IPS-NIHi7 (cell line): ENCODE results near the gene SIRT3.
A peak's percentile ranks its signal among the peaks of the same experiment; 100 is the strongest.
"Not testable (repeated sequence)": the region's sequence is repeated elsewhere in the genome, so short reads cannot be mapped to it uniquely, and the experiment has no call there.

Experiments
- DNase-seq: peaks from one replicate; pipeline ENCODE4 v3.0.0; 2012; ENCODE audit warnings: mixed read lengths; ENCODE audit errors: extremely low spot score

The SIRT3 gene

GRCh38 chr11:240315-240714 is 4.2 kb upstream of the SIRT3 start:
- no peak for DNase-seq

DNA sequence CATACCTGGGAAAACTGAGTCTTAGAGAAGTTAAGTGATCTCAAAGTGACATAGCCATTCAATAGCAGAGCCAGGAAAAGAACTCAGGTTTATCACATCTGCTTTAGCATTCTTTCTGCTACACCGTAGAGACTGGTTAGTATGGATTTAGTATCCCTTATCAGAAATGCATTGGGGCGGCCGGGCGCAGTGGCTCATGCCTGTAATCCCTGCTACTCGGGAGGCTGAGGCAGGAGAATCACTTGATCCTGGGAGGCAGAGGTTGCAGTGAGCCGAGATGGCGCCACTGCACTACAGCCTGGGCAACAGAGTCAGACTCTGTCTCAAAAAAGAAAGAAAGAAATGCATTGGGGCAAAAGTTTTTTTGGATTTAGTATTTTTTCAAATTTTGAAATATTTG is 2.2 kb upstream of the SIRT3 start:
- not testable (repeated sequence) for DNase-seq

GRCh38 chr11:236774-237767 is 929 bp upstream of the SIRT3 start, which contains the start of gene PSMD13:
Gene PSMD13 (plus strand): TSS chr11:236976. CDS start chr11:237050, 74 bp downstream.
- peak; percentile 94 for DNase-seq

DNA sequence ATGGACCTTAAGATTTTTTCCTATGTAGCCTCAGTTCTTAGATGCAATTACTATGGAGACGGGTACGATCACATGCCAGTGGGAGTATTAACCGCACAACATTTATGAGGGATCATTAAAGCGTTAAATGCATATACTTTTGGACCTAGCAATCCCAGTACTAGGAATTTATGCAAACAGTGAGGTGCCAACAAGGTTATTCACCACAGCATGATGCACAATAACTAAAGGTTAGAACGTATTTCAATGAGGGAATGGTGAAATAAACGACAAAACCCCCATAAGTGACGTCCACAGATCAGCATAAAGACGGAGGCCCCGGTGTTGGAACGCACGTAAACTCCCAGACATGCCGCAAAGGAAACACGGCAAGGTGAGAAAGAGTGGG is 539 bp downstream of the SIRT3 start:
- no peak for DNase-seq

DNA sequence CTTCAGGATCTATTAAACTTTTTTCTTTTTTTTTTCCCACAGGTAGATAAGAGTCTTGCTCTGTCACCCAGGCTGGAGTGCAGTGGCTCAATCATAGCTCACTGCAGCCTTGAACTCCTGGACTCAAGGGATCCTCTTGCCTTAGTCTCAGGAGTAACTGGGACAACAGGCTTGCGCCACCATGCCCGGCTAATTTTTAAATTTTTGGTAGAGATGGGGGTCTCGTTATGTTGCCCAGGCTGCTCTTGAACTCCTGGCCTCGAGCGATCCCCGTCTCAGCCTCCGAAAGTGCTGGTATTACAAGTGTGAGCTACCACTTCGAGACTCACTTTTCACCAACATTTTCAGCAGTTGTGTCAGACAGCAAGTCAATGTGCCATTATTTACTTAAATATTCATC is 962 bp downstream of the SIRT3 start:
- no peak for DNase-seq

DNA sequence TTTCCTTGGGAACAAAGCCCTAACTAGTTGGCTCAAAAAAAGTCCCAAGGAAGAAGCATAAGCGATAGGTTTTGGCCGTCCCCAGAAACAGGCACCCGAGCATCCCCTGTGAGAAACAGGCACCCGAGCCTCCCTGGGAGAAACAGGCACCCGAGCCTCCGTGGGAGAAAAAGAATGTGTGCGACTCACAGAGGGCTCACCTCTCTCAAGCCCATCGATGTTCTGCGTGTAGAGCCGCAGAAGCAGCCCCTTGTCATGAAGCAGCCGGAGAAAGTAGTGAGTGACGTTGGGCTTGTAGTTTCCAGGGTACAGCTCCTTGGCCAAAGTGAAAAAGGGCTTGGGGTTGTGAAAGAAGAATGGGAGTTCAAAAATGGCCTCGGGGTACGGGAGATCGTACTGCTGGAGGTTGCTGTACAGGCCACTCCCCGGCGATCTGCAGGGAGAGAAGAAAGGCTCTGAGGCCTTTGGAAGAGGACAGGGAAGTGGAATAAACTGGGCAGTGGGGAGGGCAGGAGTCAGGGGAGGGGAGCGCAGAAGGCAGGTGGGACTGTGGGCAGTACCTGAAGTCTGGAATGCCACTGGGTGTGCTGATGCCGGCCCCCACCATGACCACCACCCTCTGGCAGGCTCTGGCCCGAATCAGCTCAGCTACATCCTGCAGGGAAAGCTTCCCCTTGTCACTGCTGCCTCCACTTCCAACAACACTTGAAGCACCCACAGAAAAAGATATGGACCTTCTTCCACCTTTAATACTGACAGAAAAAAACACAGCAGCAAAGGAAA is 3.2 kb downstream of the SIRT3 start:
- DNase-seq = no peak

GRCh38 chr11:230431-230830 is 5.7 kb downstream of the SIRT3 start:
- DNase-seq = no peak

- DNase-seq = no peak
Measured at GRCh38 chr11:227824-228379, 8.2 kb downstream of the SIRT3 start.

GRCh38 chr11:225734-226453 is 10.2 kb downstream of the SIRT3 start:
- DNase-seq = no peak

GRCh38 chr11:224424-224823 is 11.7 kb downstream of the SIRT3 start:
- no peak for DNase-seq

DNA sequence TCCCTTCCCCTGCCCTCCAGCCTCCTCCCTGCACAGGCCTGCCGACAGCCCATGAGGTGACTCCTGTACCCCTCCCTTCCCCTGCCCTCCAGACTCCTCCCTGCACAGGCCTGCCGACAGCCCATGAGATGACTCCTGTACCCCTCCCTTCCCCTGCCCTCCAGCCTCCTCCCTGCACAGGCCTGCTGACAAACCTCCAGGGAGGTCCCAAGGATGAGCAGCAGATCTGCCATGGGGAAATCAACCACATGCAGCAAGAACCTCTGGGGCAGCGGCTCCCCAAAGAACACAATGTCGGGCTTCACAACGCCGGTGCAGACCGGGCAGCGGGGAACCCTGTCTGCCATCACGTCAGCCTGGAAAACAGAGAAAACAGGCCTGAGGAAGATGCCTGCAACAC is 12.3 kb downstream of the SIRT3 start:
- DNase-seq = no peak

- no peak for DNase-seq
Measured at GRCh38 chr11:223026-223789, 12.9 kb downstream of the SIRT3 start.

DNA sequence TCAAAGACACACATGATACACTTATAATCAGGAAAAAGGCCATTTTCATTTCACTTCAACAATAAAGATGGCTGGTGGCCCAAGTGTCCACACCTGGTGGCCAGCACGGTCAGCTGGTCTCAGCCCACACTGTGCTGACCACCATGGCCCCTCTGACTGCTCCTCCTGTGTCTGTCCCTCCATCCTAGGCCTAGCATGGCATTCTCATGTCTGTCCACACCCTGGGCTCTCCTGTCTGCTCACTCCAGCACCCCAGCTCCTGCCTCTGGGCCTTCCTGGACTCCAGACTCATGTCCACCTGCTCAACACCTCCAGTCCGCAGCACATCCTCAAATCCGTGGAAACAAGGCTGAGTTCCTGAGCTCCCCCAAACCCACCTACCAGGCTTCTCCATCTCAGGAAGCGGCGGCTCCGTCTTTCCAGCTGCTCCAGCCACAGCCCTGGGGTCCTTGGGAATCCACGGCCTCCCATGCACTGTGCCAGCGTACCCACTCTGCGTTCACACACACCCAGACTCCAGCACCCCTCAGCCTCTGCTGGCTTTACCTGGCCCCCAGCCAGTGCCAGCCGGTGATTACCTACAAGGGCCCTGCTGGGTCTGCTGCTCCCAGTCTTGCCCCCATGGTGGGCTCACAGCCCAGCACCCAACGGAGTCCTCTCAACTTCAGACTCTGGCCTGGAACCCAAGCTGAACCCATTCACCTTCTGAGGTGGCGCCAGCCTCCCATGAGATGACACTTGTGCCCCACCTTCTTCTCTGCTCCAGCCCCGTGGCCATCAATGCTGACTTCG is 13.9 kb downstream of the SIRT3 start:
- no peak for DNase-seq

DNA sequence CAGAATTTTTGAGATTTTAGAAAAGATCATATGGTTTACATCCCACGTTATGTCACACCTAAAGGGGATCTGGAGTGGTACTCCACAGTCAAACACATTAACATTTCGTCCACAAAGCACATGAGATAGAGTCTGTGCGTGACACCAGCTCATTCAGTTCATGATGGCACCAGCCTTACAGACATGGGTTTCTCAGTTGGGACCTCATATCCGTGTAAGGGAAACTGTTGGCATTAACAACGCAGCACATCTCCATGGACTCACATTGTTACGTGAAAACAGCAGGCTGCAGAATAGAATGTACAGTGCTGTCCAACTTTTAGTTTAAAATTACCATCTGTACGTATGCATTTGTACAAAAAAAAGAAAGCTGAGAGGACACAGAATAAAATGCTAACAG is 14.6 kb downstream of the SIRT3 start:
- no peak for DNase-seq

DNA sequence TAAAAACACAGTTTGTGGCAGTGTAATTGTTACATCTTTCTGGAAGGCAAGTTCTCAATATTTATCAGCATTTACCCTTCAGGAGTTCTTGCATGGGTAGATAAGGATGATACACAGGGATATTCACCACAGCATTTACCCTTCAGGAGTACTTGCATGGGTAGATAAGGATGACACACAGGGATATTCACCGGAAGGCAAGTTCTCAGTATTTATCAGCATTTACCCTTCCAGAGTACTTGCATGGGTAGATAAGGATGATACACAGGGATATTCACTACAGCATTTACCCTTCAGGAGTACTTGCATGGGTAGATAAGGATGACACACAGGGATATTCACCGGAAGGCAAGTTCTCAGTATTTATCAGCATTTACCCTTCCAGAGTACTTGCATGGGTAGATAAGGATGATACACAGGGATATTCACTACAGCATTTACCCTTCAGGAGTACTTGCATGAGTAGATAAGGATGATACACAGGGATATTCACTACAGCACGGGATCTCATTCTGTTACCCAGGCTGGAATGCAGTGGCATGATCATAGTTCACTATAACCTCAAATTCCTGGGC is 15.4 kb downstream of the SIRT3 start:
- not testable (repeated sequence) for DNase-seq

DNA sequence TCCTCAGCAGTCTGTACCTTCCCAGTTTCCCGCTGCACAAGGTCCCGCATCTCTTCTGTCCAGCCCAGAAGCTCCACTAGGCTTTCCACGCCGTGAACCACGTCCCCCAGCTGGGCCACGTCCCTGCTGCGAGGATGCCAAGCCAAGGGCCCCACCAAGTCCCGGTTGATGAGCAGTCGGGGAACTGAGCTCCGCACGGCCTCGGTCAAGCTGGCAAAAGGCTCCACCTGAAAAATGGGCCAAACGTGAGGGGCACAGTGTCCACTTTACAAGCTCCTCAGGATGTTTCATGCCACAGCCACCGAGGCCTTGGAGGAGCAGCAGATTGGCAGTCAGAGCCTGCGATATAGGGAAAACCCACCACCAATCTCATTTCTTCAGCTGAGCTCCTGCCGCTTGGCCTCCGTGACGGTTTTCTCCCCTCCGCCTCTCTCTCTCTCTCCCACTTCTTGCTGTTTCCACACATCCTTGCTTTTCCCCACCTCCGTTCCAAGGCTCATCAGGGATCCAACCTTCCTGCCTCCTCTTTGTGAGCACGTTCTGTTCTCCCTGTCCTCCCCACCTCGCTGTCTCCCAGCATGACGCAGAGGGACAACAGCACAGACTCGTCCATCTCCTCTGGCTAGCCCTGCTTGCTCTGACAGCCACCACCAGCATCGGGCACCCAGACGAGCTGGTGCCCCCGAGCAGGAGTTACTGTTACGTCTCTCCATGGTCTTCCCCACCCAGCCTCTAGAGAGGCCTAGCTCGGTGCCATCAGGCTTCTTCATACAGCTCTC is 17.1 kb downstream of the SIRT3 start:
- no peak for DNase-seq

DNA sequence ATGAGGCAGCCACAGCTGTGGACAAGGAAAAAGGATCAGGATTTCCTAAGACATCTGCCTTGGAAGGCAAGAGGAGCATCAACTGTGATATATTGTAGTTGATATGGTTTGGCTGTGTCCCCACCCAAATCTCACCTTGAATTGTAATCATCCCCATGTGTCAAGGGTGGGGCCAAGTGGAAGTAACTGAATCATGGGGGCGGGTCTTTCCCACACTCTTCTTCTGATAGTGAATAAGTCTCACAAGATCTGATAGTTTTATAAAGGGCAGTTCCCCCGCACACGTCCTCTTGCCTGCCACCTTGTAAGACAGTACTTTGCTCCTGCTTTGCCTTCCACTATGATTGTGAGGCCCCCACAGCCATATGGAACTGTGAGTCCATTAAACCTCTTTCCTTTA is 18.4 kb downstream of the SIRT3 start:
- DNase-seq = no peak

DNA sequence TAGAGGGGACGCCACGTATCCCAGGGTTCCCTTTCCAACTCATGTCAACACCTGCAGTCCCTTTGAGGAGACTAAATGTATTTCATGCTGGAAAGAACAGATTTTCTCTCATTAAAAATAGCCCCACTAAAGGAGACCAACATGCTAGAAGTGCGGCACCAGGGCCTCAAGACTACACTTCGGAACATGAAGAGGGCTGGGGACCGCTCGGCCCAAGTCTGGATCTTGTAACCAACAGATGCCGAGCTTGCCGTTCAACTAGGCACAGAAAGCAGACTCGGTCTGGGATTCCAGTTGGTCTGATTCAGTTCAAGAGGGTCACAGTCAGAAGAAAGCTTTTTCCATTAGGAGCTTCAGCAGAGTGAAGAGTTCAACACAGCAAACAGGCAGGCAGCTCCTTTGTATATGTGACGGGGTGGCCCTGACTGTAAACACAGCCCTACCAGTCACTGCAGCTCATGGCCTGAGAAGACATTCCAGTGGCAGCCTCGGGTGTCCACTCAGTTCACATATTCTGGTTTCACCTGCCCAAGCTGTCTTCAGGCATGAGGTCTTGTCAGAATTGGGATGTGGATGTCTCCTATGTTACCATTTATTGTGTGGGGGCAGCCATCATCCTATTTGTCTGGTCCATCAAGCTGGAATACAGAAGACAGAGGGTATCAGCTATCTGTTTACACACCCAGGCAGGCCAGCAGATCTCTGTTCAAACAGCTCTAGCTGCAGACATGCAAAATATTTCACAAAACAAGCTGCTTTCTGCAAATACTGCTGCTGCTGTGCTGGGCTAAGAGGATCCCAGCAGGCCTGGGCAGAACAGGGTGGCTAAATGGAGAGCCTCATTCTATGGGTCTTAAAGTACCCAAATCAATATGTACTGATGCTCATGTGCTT is 19.8 kb downstream of the SIRT3 start:
- DNase-seq = no peak
